Esophagus muscularis mucosa (tissue), 4 donors: Measurements from ENCODE around the gene ATP4A. TPM values are rescaled to one million over a fixed set of nuclear protein-coding genes. Genes with fewer than 3 reads are reported as not detected.

Experiments used
- DNase-seq: peaks from one replicate; pipeline ENCODE4 v3.0.0-alpha.2; 2017; ENCODE audit errors: extremely low spot score
- H3K27ac ChIP-seq, 4 donors: fragments of 200-600 bp; sonication (generic); replicated peaks in 1 of 4; 1 replicate in 3 of 4; 2 replicates in 1 of 4; pipeline ENCODE4 v1.5.1; 2016 to 2019; ENCODE audit warnings: mild to moderate bottlenecking in 1 of 4
- H3K27me3 ChIP-seq, 4 donors: fragments of 200-600 bp; sonication (generic); one replicate each; pipeline versions ENCODE4 v1.5.1 to v1.6.0; 2016 to 2019
- H3K36me3 ChIP-seq, 4 donors: fragments of 200-600 bp; sonication (generic); one replicate each; pipeline ENCODE4 v1.5.1; 2016 to 2019
- H3K4me1 ChIP-seq, 4 donors: fragments of 200-600 bp; sonication (generic); one replicate each; pipeline ENCODE4 v1.5.1; 2016 to 2019
- H3K4me3 ChIP-seq, 4 donors: fragments of 200-600 bp; sonication (generic); 1 replicate in 2 of 4; 2 replicates in 2 of 4; pipeline ENCODE4 v1.5.1; 2016 to 2019; ENCODE audit warnings: mild to moderate bottlenecking in 4 of 4, moderate library complexity in 1 of 4
- H3K9me3 ChIP-seq, 4 donors: fragments of 200-600 bp; sonication (generic); 1 replicate in 3 of 4; 2 replicates in 1 of 4; pipeline ENCODE4 v1.5.1; 2016 to 2019
- CTCF ChIP-seq, 3 experiments: fragments of 200-600 bp in 2 of 3; fragments of 450-650 bp in 1 of 3; sonication (generic) in 2 of 3; IDR thresholded peaks; one replicate each; pipeline ENCODE4 v1.5.1; 2017 to 2019; ENCODE audit warnings: antibody characterized with exemption in 3 of 3, mild to moderate bottlenecking in 2 of 3, moderate library complexity in 1 of 3
- EP300 ChIP-seq: sonication (generic); formaldehyde crosslinking; IDR thresholded peaks from one replicate; pipeline ENCODE4 v1.6.1; 2017; ENCODE audit warnings: antibody characterized with exemption
- POLR2A ChIP-seq: fragments of 450-650 bp; IDR thresholded peaks from one replicate; pipeline ENCODE4 v1.6.1; 2017; ENCODE audit warnings: antibody characterized with exemption, moderate library complexity, mild to moderate bottlenecking, low read depth
- POLR2AphosphoS5 ChIP-seq, 2 donors: sonication (generic); formaldehyde crosslinking; IDR thresholded peaks; one replicate each; pipeline ENCODE4 v1.6.1; 2017; ENCODE audit warnings: antibody characterized with exemption in 2 of 2
- WGBS: methylation state at CpG from one replicate; pipeline ENCODE4 v1.1.5; 2018; 5-methylcytosine and 5-hydroxymethylcytosine counted together
- intact Hi-C: fragments of 100-400 bp; cut with DNase I; formaldehyde crosslinking; loops from one replicate; pipeline ENCODE4 v1.15.1; 2023
- total RNA-seq, 4 donors: library from RNA; depleted of rRNA; stranded (reverse); fragments of >200 nt; gene quantifications; one replicate each; pipeline versions ENCODE4 v1.1.0 to v1.2.1, GENCODE V29; 2016

Gene ATP4A
- total RNA-seq, result not detected

- Histone ChIP-seq H3K27ac (no peak within 1 kb of the TSS), H3K4me1 (peaks cover 2 to 5% (median 4%) of the 10 kb centered on the region in 4 donors), H3K27me3 (peaks cover under 1 to 68% (median 10%) of the 10 kb centered on the region in 4 donors), H3K4me3 (no peak within 1 kb of the TSS), H3K36me3 (no peaks in the 10 kb centered on the region), H3K9me3 (no peaks in the 10 kb centered on the region)
- 78% methylated on average over 15 of the region's 15 CpGs for WGBS
- DNase-seq, result no peak
- TF ChIP-seq POLR2A, result no peak
- intact Hi-C loops, result no loop called here
Measured at GRCh38 chr19:35563207-35563829, at the start of gene ATP4A. Gene ATP4A, minus strand, starts transcription at chr19:35563658. Its CDS starts 29 bp downstream, at chr19:35563629.

- peak; percentile 98 for DNase-seq
- Histone ChIP-seq H3K9me3 (peaks cover 0 to 9% (median 3%) of the 10 kb centered on the region in 4 donors), H3K4me3 (peak within 1 kb of the TSS; percentile 74 to 91 (median 80)), H3K4me1 (peaks cover 10 to 21% (median 14%) of the 10 kb centered on the region in 4 donors), H3K36me3 (peaks cover 0 to 28% (median 19%) of the 10 kb centered on the region in 4 donors), H3K27ac (peak within 1 kb of the TSS; percentile 66 to 79 (median 73)), H3K27me3 (peaks cover 0 to 7% (median 0%) of the 10 kb centered on the region in 4 donors)
- 1% methylated on average over 9 of the region's 47 CpGs for WGBS
- TF ChIP-seq CTCF (IDR thresholded peaks at IDR 0.05) (peak in 1 of 3 experiments; percentile 31), POLR2AphosphoS5 (IDR thresholded peaks at IDR 0.05) (peak; percentile 85 to 91), EP300 (no peak)
- intact Hi-C loops, result loop anchor here (5.0 kb wide), 1 partner anchor 65 kb away; the partner anchor contains the start of gene TMEM147
Measured at GRCh38 chr19:35612559-35613321, 49.3 kb upstream of the ATP4A start, which contains the start of gene HAUS5. Gene HAUS5, plus strand, starts transcription at chr19:35612735. Its CDS starts 60 bp downstream, at chr19:35612795.

- Histone ChIP-seq H3K4me3 (peak overlapping the region; percentile 74 to 91 (median 80)), H3K27me3 (peaks cover 0 to 7% (median 0%) of the 10 kb centered on the region in 4 donors), H3K36me3 (peaks cover 0 to 22% (median 14%) of the 10 kb centered on the region in 4 donors), H3K4me1 (peaks cover 10 to 21% (median 14%) of the 10 kb centered on the region in 4 donors), H3K9me3 (peaks cover 0 to 9% (median 3%) of the 10 kb centered on the region in 4 donors), H3K27ac (peak overlapping the region; percentile 46 to 79 (median 73))
- intact Hi-C loops, result loop anchor here (5.0 kb wide), 1 partner anchor 65 kb away; the partner anchor contains the start of gene TMEM147
- 27% methylated on average over 9 of the region's 9 CpGs for WGBS
- TF ChIP-seq EP300 (no peak), CTCF (IDR thresholded peaks at IDR 0.05) (no peak), POLR2A (no peak), POLR2AphosphoS5 (IDR thresholded peaks at IDR 0.05) (no peak)
- no peak for DNase-seq
Measured at GRCh38 chr19:35612224-35612558, 48.7 kb upstream of the ATP4A start.

- no peak for TF ChIP-seq CTCF (IDR thresholded peaks at IDR 0.05)
- TF ChIP-seq EP300, result no peak
- TF ChIP-seq POLR2AphosphoS5 (IDR thresholded peaks at IDR 0.05), result no peak
- Histone ChIP-seq H3K4me1 (peaks cover 10 to 21% (median 14%) of the 10 kb centered on the region in 4 donors), H3K9me3 (peaks cover 0 to 9% (median 3%) of the 10 kb centered on the region in 4 donors), H3K36me3 (peaks cover 0 to 3% (median under 1%) of the 10 kb centered on the region in 4 donors), H3K4me3 (no peak overlapping the region), H3K27me3 (peaks cover 0 to 7% (median 2%) of the 10 kb centered on the region in 4 donors), H3K27ac (no peak overlapping the region)
- DNase-seq, result no peak
- intact Hi-C loops, result loop anchor here (5.0 kb wide), 1 partner anchor 63 kb away; the partner anchor contains the start of gene TMEM147
- 56% methylated on average over 6 of the region's 6 CpGs for WGBS
Measured at GRCh38 chr19:35609851-35610353, 46.4 kb upstream of the ATP4A start.

- Histone ChIP-seq H3K27me3 (peaks cover 0 to 7% (median 2%) of the 10 kb centered on the region in 4 donors), H3K27ac (no peak overlapping the region), H3K36me3 (no peaks in the 10 kb centered on the region), H3K9me3 (peaks cover 0 to 9% (median 3%) of the 10 kb centered on the region in 4 donors), H3K4me3 (no peak overlapping the region), H3K4me1 (peaks cover 9 to 16% (median 12%) of the 10 kb centered on the region in 4 donors)
- 70% methylated on average over 2 of the region's 2 CpGs for WGBS
- no peak for DNase-seq
- intact Hi-C loops, result no loop called here
- no peak for TF ChIP-seq CTCF (IDR thresholded peaks at IDR 0.05)
- no peak for TF ChIP-seq POLR2A
- TF ChIP-seq EP300, result no peak
- TF ChIP-seq POLR2AphosphoS5 (IDR thresholded peaks at IDR 0.05), result no peak
Measured at GRCh38 chr19:35608251-35608650, 44.8 kb upstream of the ATP4A start.
